HG03280 (cell line): Measurements from ENCODE around the gene LSAMP.
"Not testable (repeated sequence)": the region's sequence is repeated elsewhere in the genome, so short reads cannot be mapped to it uniquely, and the experiment has no call there.

ENCODE experiments used
- ATAC-seq: cut with Tn5 transposase; IDR thresholded peaks from one replicate; pipeline ENCODE4 v1.9.1; 2021; ENCODE audit warnings: mild to moderate bottlenecking, moderate library complexity; ENCODE audit not compliant: unreplicated experiment

LSAMP gene

GRCh38 chr3:115819785-115820384, 625.4 kb downstream of the LSAMP start:
- peak; percentile 94 for ATAC-seq

DNA sequence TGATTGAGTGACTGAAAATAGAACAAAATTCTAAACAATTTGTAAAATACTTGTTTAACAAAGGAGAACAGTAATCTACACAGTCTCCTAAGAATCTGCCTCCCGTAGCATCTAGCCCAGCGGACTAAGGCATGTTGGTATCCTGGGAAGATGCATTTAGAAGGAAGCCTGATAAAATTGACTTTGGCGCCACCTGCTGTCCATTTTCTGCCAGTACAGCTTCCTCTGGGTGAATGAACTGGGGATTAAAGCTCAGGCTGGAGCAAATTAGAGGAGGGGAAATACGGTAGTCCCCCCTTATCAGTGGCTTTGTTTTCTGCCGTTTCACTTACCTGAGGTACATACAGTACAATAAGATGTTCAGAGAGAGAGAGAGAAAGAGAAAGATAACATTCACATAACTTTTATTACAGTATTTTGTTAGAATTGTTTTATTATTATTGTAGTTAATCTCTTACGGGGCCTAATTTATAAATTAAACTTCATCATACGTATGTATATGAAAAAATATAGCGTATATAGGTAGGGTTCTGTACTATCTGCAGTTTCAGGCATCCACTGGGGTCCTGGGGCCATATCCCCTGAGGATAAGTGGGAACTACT, 630.4 kb downstream of the LSAMP start:
- no peak for ATAC-seq

DNA sequence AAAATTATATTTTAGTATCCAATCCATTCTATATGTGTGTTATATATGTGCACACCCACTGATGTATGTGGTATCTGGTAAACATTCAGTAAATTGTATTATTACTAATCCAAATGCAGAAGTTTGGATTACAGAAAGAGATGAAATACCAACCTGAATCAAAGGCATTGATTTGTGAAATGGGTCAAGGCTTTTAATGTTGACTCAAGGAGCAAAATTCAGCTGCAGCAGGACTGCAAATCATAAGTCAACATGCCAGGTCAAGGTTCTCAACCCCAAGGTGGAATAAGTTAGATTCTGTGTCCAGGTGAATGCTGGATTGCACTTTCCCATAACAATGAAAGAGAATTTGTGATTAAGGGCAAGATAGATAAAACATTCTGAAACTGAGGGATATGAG, 631.3 kb downstream of the LSAMP start:
- no peak for ATAC-seq

DNA sequence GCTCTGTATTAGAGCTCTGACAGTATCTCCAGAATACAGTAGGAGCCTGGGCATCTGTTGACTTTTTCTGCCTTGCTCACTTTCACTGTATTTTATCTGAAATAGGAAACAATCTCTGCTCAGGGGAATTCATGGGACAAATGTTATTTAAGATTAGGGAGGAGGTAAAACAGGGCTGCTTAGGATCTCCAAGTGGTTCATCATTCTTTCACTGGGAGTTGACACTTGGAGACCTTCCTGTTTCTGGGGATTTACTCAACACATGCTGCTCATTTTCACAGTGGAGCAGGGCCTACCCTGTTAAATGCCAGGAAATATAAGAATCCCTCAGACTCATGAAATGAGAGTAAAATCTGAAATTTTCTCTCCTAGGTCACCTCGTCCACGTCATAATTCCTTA, 636.5 kb downstream of the LSAMP start:
- no peak for ATAC-seq

GRCh38 chr3:115808244-115808643, 637.0 kb downstream of the LSAMP start:
- no peak for ATAC-seq

- no peak for ATAC-seq
Measured at GRCh38 chr3:115806501-115806900, 638.8 kb downstream of the LSAMP start.

DNA sequence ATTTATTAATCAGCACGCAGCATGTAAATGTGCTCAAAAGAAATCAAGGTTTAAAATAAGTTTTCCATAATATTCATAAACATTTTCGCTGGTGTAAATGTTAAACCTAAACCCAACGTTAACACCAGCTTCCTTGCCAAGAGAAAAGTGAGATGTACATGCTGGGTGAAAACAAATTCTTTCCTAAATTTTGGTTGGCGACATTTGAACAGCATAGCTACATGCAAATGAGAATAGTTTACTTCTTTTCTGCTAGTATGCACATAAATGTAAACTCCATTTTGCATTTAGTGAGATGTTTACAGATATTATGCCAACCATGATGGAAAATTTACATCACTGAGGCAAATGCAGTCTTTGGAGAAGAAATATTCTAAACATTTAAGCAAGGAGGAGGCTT, 639.8 kb downstream of the LSAMP start:
- ATAC-seq: no peak

DNA sequence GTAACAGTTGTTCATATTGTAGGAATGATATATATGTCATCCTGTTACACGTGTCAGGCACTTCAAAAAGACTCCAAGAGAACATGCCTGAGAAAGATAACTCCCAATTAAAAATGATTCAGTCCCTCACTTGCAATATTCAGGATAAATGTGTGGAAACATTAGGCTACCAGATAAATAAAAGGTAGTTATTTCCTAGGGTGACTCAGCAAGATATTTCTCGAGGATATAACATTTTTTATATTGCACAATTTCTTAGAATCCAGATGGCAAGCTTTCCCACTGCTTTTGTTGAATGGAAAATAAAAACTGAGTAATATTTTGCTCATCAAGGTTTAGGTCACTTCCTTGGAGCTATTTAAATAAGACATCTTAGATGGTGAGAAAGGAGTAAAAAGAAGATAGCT, 640.6 kb downstream of the LSAMP start:
- no peak for ATAC-seq

- ATAC-seq: no peak
Measured at GRCh38 chr3:115804200-115804599, 641.1 kb downstream of the LSAMP start.

DNA sequence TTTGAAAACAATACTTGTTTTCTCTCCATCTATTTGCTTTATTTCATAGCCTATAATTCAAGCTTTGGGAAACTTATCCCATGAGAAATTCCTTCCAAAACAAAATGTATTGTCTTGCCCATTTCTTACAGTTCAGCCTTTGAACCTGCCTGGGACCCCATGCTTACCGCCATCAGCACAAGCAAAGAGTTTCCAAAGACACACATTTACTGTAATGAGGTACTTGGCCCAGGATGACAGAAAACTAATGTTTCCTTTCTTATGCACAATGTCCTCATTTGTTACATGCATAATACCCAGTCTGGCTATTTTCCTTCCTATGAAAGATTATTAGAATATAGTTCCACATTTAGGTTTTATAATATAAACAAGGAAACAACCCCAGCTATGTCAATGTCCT, 641.6 kb downstream of the LSAMP start:
- no peak for ATAC-seq

DNA sequence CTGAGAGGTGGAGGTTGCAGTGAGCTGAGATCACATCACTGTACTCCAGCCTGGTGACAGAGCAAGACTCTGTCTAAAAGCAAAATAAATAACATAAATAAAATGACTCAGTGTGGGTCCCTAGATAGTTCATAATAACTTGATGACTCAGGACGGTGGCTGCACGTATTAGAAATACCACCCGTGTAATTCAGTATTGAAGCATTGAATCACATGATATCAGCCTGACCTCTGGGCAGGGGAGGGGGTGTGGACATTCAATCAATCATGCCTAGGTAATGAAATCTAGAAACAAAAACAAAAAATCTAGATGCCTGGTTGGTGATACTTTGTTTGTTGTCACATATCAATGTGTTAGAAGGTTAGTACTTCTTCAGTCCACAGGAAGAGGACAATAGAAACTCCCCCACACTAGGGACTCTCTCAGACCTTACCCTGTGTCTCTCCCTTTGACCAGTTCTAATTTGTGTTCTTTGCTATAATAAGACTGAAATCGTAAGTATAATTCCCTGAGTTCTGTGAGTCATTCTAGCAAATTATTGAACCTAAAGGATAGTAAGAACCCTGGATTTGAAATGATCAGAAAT, 644.7 kb downstream of the LSAMP start:
- ATAC-seq: no peak

- ATAC-seq: not testable (repeated sequence)
Measured at GRCh38 chr3:115800065-115800464, 645.2 kb downstream of the LSAMP start.

DNA sequence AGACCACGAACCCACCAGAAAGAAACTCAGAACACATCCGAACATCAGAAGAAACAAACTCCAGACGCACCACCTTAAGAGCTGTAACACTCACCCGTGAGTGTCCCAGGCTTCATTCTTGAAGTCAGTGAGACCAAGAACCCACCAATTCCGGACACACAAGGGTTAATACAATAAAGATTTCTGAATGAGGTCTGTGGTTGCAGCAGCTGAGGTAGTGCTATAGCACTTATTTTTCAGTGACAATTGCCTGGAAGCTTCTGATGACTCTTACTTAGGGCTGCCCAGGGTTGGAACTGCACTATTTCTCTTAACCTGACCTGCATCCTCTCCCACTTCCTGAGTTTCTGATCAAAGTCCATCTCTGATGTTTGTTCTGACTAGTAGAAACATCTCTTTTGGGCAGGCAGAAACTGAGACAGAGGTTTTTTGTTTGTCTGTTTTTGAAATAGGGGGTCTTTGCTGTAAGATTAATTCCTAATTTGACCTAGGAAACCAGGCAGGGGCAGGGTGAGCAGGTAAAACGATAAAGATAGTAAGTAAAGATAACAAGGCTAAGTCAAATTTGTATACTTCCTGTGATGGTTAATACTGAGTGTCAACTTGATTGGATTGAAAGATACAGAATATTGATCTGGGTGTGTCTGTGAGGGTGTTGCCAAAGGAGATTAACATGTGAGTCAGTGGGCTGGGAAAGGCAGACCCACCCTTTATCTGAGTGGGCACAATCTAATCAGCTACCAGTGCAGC, 652.9 kb downstream of the LSAMP start:
- ATAC-seq: no peak

GRCh38 chr3:115791271-115792153, 653.8 kb downstream of the LSAMP start:
- not testable (repeated sequence) for ATAC-seq

DNA sequence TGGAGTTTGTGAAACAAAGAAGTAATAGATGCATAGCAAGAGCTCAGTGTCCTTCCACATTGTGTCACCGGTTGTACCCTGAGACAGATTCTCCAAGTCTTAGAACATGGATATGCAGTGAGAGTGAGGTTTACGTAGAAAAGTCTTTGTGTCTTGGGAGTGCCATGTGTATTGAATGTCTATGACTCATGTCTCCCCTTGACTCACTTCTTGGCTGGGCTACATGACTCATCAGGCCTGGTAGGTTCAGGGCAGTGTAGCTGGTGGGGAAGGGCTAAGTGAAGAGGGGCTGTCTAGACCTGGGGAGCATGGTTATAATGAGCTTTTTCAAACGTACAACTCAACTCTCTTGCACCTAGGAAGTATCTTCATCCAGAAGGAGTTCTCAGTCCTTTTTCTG, 654.5 kb downstream of the LSAMP start:
- no peak for ATAC-seq

DNA sequence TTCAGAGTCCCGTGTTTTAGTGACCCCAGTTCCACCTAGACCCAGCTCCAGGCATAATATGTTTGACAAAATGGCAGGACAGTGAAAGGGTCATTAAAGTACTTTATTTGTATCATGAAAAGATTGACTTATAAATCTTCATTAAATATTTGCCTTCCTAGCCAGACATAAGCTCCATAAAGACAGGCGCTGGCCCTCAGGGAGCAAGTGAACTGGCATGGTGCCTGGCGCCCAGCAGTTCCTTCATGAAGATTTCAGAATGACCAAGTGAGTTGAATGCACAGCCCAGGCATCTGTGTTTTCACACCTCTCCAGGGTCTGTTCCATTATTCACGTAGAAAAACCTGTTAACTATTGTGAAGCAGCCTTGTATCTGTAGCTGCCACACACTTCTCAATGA, 655.8 kb downstream of the LSAMP start:
- ATAC-seq: no peak

- no peak for ATAC-seq
Measured at GRCh38 chr3:115788921-115789470, 656.3 kb downstream of the LSAMP start.

- ATAC-seq: no peak
Measured at GRCh38 chr3:115787818-115788217, 657.5 kb downstream of the LSAMP start.

GRCh38 chr3:115785782-115786181, 659.5 kb downstream of the LSAMP start:
- no peak for ATAC-seq

- ATAC-seq: peak; percentile 0
Measured at GRCh38 chr3:115784739-115785536, 660.3 kb downstream of the LSAMP start.
